ENCODE data around the gene ENPP6.

ENPP6 gene

DNA sequence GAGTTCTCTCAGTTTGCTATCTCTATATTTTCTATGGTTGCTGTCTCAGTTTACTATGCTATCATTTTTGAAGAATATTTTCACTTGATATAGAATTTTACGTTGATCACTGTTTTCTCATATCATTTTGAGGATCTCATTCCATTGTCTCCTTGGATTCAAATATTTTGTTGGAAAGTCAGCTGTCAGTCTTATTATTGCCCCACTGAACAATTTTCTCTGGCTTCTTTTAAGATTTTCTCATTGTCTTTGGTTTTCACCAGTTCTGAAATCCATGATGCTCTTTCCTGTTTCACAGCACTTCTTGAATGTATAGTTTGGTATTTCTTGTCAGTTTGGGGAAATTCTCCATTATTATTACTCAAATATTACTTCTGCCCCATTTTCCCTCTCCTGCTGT is 81.1 kb downstream of the ENPP6 start:
- Histone ChIP-seq H3K4me1 (ENCODE audit: insufficient read depth, low read length, poor library complexity, severe bottlenecking) (no peaks in the 10 kb centered on the region), H3K4me2 (ENCODE audit: low read depth, low read length, poor library complexity, severe bottlenecking) (no peak overlapping the region), H3K36me3 (ENCODE audit: insufficient read depth, low read length) (no peaks in the 10 kb centered on the region), H3K27me3 (ENCODE audit: insufficient read depth, low read length, poor library complexity, severe bottlenecking) (no peaks in the 10 kb centered on the region), H3K9ac (ENCODE audit: low read depth, low read length, poor library complexity, severe bottlenecking) (no peak overlapping the region), H3K79me2 (ENCODE audit: insufficient read depth, low read length) (no peaks in the 10 kb centered on the region), H3K4me3 (ENCODE audit: low read length, poor library complexity, severe bottlenecking) (no peak overlapping the region), H3F3A (ENCODE audit: low read depth) (no peaks in the 10 kb centered on the region), H4K20me1 (ENCODE audit: insufficient read depth, low read length, poor library complexity, severe bottlenecking) (no peaks in the 10 kb centered on the region), H3K9me2 (replicated peaks; ENCODE audit: low read depth, low read length) (no peaks in the 10 kb centered on the region), H2AFZ (ENCODE audit: low read length) (no peak overlapping the region), H3K9me3 (ENCODE audit: insufficient read depth, low read depth, low read length) (peaks cover 13% of the 10 kb centered on the region; the same call in 1 of the 2 replicates)
- no peak for TF ChIP-seq EZH2phosphoT487 (IDR thresholded peaks at IDR 0.05; ENCODE audit: borderline replicate concordance)
- TF ChIP-seq, protein P1, sequence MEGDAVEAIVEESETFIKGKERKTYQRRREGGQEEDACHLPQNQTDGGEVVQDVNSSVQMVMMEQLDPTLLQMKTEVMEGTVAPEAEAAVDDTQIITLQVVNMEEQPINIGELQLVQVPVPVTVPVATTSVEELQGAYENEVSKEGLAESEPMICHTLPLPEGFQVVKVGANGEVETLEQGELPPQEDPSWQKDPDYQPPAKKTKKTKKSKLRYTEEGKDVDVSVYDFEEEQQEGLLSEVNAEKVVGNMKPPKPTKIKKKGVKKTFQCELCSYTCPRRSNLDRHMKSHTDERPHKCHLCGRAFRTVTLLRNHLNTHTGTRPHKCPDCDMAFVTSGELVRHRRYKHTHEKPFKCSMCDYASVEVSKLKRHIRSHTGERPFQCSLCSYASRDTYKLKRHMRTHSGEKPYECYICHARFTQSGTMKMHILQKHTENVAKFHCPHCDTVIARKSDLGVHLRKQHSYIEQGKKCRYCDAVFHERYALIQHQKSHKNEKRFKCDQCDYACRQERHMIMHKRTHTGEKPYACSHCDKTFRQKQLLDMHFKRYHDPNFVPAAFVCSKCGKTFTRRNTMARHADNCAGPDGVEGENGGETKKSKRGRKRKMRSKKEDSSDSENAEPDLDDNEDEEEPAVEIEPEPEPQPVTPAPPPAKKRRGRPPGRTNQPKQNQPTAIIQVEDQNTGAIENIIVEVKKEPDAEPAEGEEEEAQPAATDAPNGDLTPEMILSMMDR (conservative IDR thresholded peaks at IDR 0.05; ENCODE audit: low read length): no peak

DNA sequence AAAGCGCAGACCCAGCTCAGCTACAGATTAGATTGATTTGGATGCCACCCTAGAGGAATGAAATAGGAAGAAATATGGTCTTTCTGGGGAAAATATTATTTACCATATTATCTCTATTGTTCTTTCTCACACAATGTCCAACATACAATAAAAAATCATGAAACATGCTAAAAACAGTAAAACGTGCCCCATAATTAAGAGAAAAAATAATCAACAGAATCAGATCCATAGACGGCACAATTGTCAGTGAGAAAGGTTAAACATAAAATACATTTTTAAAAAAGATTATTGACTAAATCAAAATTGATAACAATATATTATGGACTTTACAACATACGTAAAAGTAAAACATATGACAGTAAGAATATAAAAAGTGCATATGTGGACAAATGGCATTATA is 90.9 kb downstream of the ENPP6 start:
- Histone ChIP-seq H3K9me3 (ENCODE audit: insufficient read depth, low read depth, low read length) (peaks cover 3% of the 10 kb centered on the region; the same call in 1 of the 2 replicates), H3K9ac (ENCODE audit: low read depth, low read length, poor library complexity, severe bottlenecking) (no peak overlapping the region), H2AFZ (ENCODE audit: low read length) (no peak overlapping the region), H3K27me3 (ENCODE audit: insufficient read depth, low read length, poor library complexity, severe bottlenecking) (no peaks in the 10 kb centered on the region), H3F3A (ENCODE audit: low read depth) (no peaks in the 10 kb centered on the region), H4K20me1 (ENCODE audit: insufficient read depth, low read length, poor library complexity, severe bottlenecking) (no peaks in the 10 kb centered on the region), H3K36me3 (ENCODE audit: insufficient read depth, low read length) (no peaks in the 10 kb centered on the region), H3K4me1 (ENCODE audit: insufficient read depth, low read length, poor library complexity, severe bottlenecking) (no peaks in the 10 kb centered on the region), H3K4me2 (ENCODE audit: low read depth, low read length, poor library complexity, severe bottlenecking) (no peak overlapping the region), H3K79me2 (ENCODE audit: insufficient read depth, low read length) (no peaks in the 10 kb centered on the region), H3K9me2 (replicated peaks; ENCODE audit: low read depth, low read length) (no peaks in the 10 kb centered on the region), H3K4me3 (ENCODE audit: low read length, poor library complexity, severe bottlenecking) (no peak overlapping the region)
- TF ChIP-seq, protein P1 (conservative IDR thresholded peaks at IDR 0.05; ENCODE audit: low read length): no peak
- no peak for TF ChIP-seq EZH2phosphoT487 (IDR thresholded peaks at IDR 0.05; ENCODE audit: borderline replicate concordance)

DNA sequence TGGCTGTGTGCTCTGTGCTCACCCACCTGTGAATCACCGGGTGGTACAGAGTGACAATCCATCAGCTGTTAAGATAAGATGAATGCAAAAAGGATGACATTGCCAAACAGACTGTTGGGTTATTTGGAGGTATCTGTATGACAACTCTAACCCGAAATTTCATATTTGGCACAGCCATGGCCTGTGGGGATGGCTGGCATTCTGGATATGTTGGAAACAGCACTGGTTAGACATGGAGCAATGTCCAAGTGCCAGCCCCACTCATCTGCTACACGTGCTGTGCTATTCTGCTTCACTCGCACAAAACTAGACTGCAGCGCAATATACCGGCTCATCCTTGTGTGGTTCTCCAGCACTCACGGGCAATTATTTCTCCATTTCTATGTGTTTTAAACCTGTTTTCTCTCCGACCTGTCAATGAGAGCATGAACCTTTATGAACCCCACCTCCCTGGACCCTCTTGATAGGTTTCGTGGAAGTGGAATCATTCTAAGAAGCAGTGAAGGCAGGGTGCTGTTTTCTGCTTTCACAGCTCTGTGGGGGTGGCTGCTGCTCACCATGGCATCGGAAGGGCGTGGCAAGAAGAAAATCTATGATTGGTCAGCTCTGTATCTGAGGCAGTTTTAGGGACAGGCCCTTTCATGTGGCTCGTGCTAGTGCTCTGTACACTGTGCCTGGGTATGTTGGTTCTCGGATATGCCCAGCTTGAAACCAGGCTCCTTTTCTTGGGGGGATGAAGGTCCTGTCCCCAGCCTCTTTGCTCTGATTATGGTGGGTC is 94.9 kb downstream of the ENPP6 start:
- Histone ChIP-seq H3K36me3 (ENCODE audit: insufficient read depth, low read length) (no peaks in the 10 kb centered on the region), H3K4me1 (ENCODE audit: insufficient read depth, low read length, poor library complexity, severe bottlenecking) (no peaks in the 10 kb centered on the region), H3K9me2 (replicated peaks; ENCODE audit: low read depth, low read length) (no peaks in the 10 kb centered on the region), H4K20me1 (ENCODE audit: insufficient read depth, low read length, poor library complexity, severe bottlenecking) (no peaks in the 10 kb centered on the region), H3K9ac (ENCODE audit: low read depth, low read length, poor library complexity, severe bottlenecking) (no peak overlapping the region), H3K9me3 (ENCODE audit: insufficient read depth, low read depth, low read length) (peaks cover 3% of the 10 kb centered on the region; the same call in 1 of the 2 replicates), H3F3A (ENCODE audit: low read depth) (no peaks in the 10 kb centered on the region), H3K27me3 (ENCODE audit: insufficient read depth, low read length, poor library complexity, severe bottlenecking) (no peaks in the 10 kb centered on the region), H2AFZ (ENCODE audit: low read length) (no peak overlapping the region), H3K4me2 (ENCODE audit: low read depth, low read length, poor library complexity, severe bottlenecking) (no peak overlapping the region), H3K4me3 (ENCODE audit: low read length, poor library complexity, severe bottlenecking) (no peak overlapping the region), H3K79me2 (ENCODE audit: insufficient read depth, low read length) (no peaks in the 10 kb centered on the region)
- TF ChIP-seq EZH2phosphoT487 (IDR thresholded peaks at IDR 0.05; ENCODE audit: borderline replicate concordance): no peak
- TF ChIP-seq, protein P1 (conservative IDR thresholded peaks at IDR 0.05; ENCODE audit: low read length): no peak
